Esophagus muscularis mucosa (tissue), 4 donors: Measurements from ENCODE around the gene ENOX1. TPM values are rescaled to one million over a fixed set of nuclear protein-coding genes. Genes with fewer than 3 reads are reported as not detected.
A peak's percentile ranks its signal among the peaks of the same experiment; 100 is the strongest.
"Not testable (repeated sequence)": the region's sequence is repeated elsewhere in the genome, so short reads cannot be mapped to it uniquely, and the experiment has no call there.

Source experiments
- DNase-seq: peaks from one replicate; pipeline ENCODE4 v3.0.0-alpha.2; 2017; ENCODE audit errors: extremely low spot score
- H3K27ac ChIP-seq, 4 donors: fragments of 200-600 bp; sonication (generic); replicated peaks in 1 of 4; 1 replicate in 3 of 4; 2 replicates in 1 of 4; pipeline ENCODE4 v1.5.1; 2016 to 2019; ENCODE audit warnings: mild to moderate bottlenecking in 1 of 4
- H3K27me3 ChIP-seq, 4 donors: fragments of 200-600 bp; sonication (generic); one replicate each; pipeline versions ENCODE4 v1.5.1 to v1.6.0; 2016 to 2019
- H3K36me3 ChIP-seq, 4 donors: fragments of 200-600 bp; sonication (generic); one replicate each; pipeline ENCODE4 v1.5.1; 2016 to 2019
- H3K4me1 ChIP-seq, 4 donors: fragments of 200-600 bp; sonication (generic); one replicate each; pipeline ENCODE4 v1.5.1; 2016 to 2019
- H3K4me3 ChIP-seq, 4 donors: fragments of 200-600 bp; sonication (generic); 1 replicate in 2 of 4; 2 replicates in 2 of 4; pipeline ENCODE4 v1.5.1; 2016 to 2019; ENCODE audit warnings: mild to moderate bottlenecking in 4 of 4, moderate library complexity in 1 of 4
- H3K9me3 ChIP-seq, 4 donors: fragments of 200-600 bp; sonication (generic); 1 replicate in 3 of 4; 2 replicates in 1 of 4; pipeline ENCODE4 v1.5.1; 2016 to 2019
- EP300 ChIP-seq: sonication (generic); formaldehyde crosslinking; IDR thresholded peaks from one replicate; pipeline ENCODE4 v1.6.1; 2017; ENCODE audit warnings: antibody characterized with exemption
- POLR2A ChIP-seq: fragments of 450-650 bp; IDR thresholded peaks from one replicate; pipeline ENCODE4 v1.6.1; 2017; ENCODE audit warnings: antibody characterized with exemption, moderate library complexity, mild to moderate bottlenecking, low read depth
- POLR2AphosphoS5 ChIP-seq, 2 donors: sonication (generic); formaldehyde crosslinking; IDR thresholded peaks; one replicate each; pipeline ENCODE4 v1.6.1; 2017; ENCODE audit warnings: antibody characterized with exemption in 2 of 2
- WGBS: methylation state at CpG from one replicate; pipeline ENCODE4 v1.1.5; 2018; 5-methylcytosine and 5-hydroxymethylcytosine counted together
- intact Hi-C: fragments of 100-400 bp; cut with DNase I; formaldehyde crosslinking; loops from one replicate; pipeline ENCODE4 v1.15.1; 2023
- total RNA-seq, 4 donors: library from RNA; depleted of rRNA; stranded (reverse); fragments of >200 nt; gene quantifications; one replicate each; pipeline versions ENCODE4 v1.1.0 to v1.2.1, GENCODE V29; 2016
- TF ChIP-seq, protein P1 (sequence below), 3 experiments: fragments of 200-600 bp in 2 of 3; fragments of 450-650 bp in 1 of 3; sonication (generic) in 2 of 3; IDR thresholded peaks; one replicate each; pipeline ENCODE4 v1.5.1; 2017 to 2019; ENCODE audit warnings: antibody characterized with exemption in 3 of 3, mild to moderate bottlenecking in 2 of 3, moderate library complexity in 1 of 3

Gene ENOX1
- total RNA-seq, 4 donors from 2014 or later = 9.3 to 14.1 (median 12.4) TPM

- WGBS = 64% methylated on average over 8 of the region's 8 CpGs
- DNase-seq = no peak
- H3K27ac ChIP-seq = no peak overlapping the region
- no peak overlapping the region for H3K4me3 ChIP-seq
- H3K9me3 ChIP-seq = no peaks in the 10 kb centered on the region
- H3K36me3 ChIP-seq = no peaks in the 10 kb centered on the region
- no peaks in the 10 kb centered on the region for H3K27me3 ChIP-seq
- TF ChIP-seq, protein P1, sequence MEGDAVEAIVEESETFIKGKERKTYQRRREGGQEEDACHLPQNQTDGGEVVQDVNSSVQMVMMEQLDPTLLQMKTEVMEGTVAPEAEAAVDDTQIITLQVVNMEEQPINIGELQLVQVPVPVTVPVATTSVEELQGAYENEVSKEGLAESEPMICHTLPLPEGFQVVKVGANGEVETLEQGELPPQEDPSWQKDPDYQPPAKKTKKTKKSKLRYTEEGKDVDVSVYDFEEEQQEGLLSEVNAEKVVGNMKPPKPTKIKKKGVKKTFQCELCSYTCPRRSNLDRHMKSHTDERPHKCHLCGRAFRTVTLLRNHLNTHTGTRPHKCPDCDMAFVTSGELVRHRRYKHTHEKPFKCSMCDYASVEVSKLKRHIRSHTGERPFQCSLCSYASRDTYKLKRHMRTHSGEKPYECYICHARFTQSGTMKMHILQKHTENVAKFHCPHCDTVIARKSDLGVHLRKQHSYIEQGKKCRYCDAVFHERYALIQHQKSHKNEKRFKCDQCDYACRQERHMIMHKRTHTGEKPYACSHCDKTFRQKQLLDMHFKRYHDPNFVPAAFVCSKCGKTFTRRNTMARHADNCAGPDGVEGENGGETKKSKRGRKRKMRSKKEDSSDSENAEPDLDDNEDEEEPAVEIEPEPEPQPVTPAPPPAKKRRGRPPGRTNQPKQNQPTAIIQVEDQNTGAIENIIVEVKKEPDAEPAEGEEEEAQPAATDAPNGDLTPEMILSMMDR (IDR thresholded peaks at IDR 0.05) = no peak
- no peak for TF ChIP-seq POLR2AphosphoS5 (IDR thresholded peaks at IDR 0.05)
- no peak for TF ChIP-seq POLR2A
- no peak for TF ChIP-seq EP300
- intact Hi-C loops = no loop called here
- peaks cover 12 to 33% (median 21%) of the 10 kb centered on the region in 4 donors for H3K4me1 ChIP-seq
Measured at GRCh38 chr13:43428545-43429296, 358.1 kb downstream of the ENOX1 start.

GRCh38 chr13:43426355-43426754 lies 360.4 kb downstream of the ENOX1 start:
- no peaks in the 10 kb centered on the region for H3K27me3 ChIP-seq
- intact Hi-C loops = no loop called here
- no peaks in the 10 kb centered on the region for H3K9me3 ChIP-seq
- no peak overlapping the region for H3K4me3 ChIP-seq
- H3K36me3 ChIP-seq = no peaks in the 10 kb centered on the region
- H3K27ac ChIP-seq = no peak overlapping the region
- 63% methylated on average over 4 of the region's 4 CpGs for WGBS
- TF ChIP-seq POLR2A (no peak), EP300 (no peak), POLR2AphosphoS5 (IDR thresholded peaks at IDR 0.05) (no peak)
- TF ChIP-seq, protein P1 (IDR thresholded peaks at IDR 0.05) = no peak
- peaks cover 3 to 27% (median 18%) of the 10 kb centered on the region in 4 donors for H3K4me1 ChIP-seq
- no peak for DNase-seq

DNA sequence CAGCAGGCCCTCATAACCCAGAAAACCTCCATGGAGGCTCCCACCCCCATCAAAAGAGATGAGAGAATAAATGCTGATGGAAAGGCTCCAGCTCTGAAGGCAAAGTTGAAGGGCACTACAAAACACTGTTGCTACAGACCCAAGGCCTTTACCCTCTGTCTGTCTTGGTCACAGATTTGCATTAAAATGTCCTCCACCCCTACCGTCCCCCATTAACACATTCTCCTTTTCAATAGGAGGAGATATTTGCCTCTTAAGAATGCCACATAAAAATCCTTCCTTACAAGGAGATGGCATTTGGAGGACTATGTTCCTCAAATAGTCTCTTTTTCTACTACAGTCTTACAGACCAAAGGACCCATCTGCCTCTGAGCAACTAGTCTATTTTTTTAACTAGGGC lies 361.5 kb downstream of the ENOX1 start:
- no peak overlapping the region for H3K27ac ChIP-seq
- 89% methylated on average over 1 of the region's 1 CpG for WGBS
- TF ChIP-seq, protein P1 (IDR thresholded peaks at IDR 0.05) = no peak
- no peak for TF ChIP-seq POLR2AphosphoS5 (IDR thresholded peaks at IDR 0.05)
- TF ChIP-seq POLR2A = no peak
- TF ChIP-seq EP300 = no peak
- DNase-seq = no peak
- H3K4me3 ChIP-seq = no peak overlapping the region
- H3K4me1 ChIP-seq = peaks cover 0 to 22% (median 14%) of the 10 kb centered on the region in 4 donors
- H3K27me3 ChIP-seq = no peaks in the 10 kb centered on the region
- H3K9me3 ChIP-seq = peaks cover 0 to 3% (median 0%) of the 10 kb centered on the region in 4 donors
- H3K36me3 ChIP-seq = no peaks in the 10 kb centered on the region
- intact Hi-C loops = no loop called here

- no peaks in the 10 kb centered on the region for H3K36me3 ChIP-seq
- H3K4me3 ChIP-seq = no peak overlapping the region
- DNase-seq = no peak
- no peaks in the 10 kb centered on the region for H3K27me3 ChIP-seq
- H3K9me3 ChIP-seq = peaks cover 0 to 5% (median 0%) of the 10 kb centered on the region in 4 donors
- peaks cover 0 to 22% (median 13%) of the 10 kb centered on the region in 4 donors for H3K4me1 ChIP-seq
- TF ChIP-seq EP300 (no peak), POLR2AphosphoS5 (IDR thresholded peaks at IDR 0.05) (no peak), POLR2A (no peak)
- TF ChIP-seq, protein P1 (IDR thresholded peaks at IDR 0.05) = no peak
- intact Hi-C loops = no loop called here
- WGBS = 89% methylated on average over 3 of the region's 3 CpGs
- H3K27ac ChIP-seq = no peak overlapping the region
Measured at GRCh38 chr13:43424412-43424811, 362.4 kb downstream of the ENOX1 start.

GRCh38 chr13:43422116-43422515 lies 364.7 kb downstream of the ENOX1 start:
- H3K9me3 ChIP-seq = peaks cover 0 to 5% (median 0%) of the 10 kb centered on the region in 4 donors
- H3K4me1 ChIP-seq = peaks cover 0 to 22% (median 9%) of the 10 kb centered on the region in 4 donors
- intact Hi-C loops = no loop called here
- H3K27ac ChIP-seq = peak overlapping the region in 1 of 4 donors; percentile 15
- no peak overlapping the region for H3K4me3 ChIP-seq
- no peak for DNase-seq
- no peaks in the 10 kb centered on the region for H3K27me3 ChIP-seq
- TF ChIP-seq POLR2A (no peak), EP300 (no peak), POLR2AphosphoS5 (IDR thresholded peaks at IDR 0.05) (no peak)
- TF ChIP-seq, protein P1 (IDR thresholded peaks at IDR 0.05) = no peak
- no peaks in the 10 kb centered on the region for H3K36me3 ChIP-seq

DNA sequence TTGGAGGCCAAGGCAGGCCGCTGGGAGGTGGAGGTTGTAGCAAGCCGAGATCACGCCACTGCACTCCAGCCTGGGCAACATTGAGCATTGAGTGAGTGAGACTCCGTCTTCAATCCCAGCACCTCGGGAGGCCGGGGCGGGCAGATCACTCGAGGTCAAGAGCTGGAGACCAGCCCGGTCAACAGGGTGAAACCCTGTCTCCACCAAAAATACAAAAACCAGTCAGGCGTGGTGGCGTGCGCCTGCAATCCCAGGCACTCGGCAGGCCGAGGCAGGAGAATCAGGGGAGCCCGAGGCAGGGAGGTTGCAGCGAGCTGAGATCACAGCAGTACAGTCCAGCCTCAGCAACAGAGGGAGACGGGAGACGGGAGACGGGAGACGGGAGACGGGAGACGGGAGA lies 369.9 kb downstream of the ENOX1 start:
- H3K27ac ChIP-seq, H3K4me3 ChIP-seq, intact Hi-C loops, H3K4me1 ChIP-seq, H3K27me3 ChIP-seq, DNase-seq, H3K36me3 ChIP-seq, H3K9me3 ChIP-seq: not testable (repeated sequence)
- WGBS = 97% methylated on average over 12 of the region's 22 CpGs

- 90% methylated on average over 10 of the region's 21 CpGs for WGBS
Measured at GRCh38 chr13:43416408-43416807, 370.4 kb downstream of the ENOX1 start.

More at GRCh38 chr13:43416408-43416807, 370.4 kb downstream of the ENOX1 start:
- H3K36me3 ChIP-seq, H3K27me3 ChIP-seq, H3K27ac ChIP-seq, H3K9me3 ChIP-seq, intact Hi-C loops, H3K4me3 ChIP-seq, DNase-seq: not testable (repeated sequence)
- H3K4me1 ChIP-seq = peaks cover 0 to 14% (median 7%) of the 10 kb centered on the region in 4 donors
